Urothelium cell line (cell line): ENCODE data around the gene R3HDM2.

Experiments
- DNase-seq: peaks from one replicate; pipeline ENCODE4 v3.0.0; 2011; ENCODE audit warnings: low spot score, mixed read lengths
- FAIRE-seq: peaks from 2 replicates; lab custom pipeline; 2011; peaks lifted over from hg19 to GRCh38; lab: Jason Lieb, UNC

Gene R3HDM2

GRCh38 chr12:57467212-57467874 is 36.5 kb upstream of the R3HDM2 start:
- FAIRE-seq (no peak), DNase-seq (no peak)

DNA sequence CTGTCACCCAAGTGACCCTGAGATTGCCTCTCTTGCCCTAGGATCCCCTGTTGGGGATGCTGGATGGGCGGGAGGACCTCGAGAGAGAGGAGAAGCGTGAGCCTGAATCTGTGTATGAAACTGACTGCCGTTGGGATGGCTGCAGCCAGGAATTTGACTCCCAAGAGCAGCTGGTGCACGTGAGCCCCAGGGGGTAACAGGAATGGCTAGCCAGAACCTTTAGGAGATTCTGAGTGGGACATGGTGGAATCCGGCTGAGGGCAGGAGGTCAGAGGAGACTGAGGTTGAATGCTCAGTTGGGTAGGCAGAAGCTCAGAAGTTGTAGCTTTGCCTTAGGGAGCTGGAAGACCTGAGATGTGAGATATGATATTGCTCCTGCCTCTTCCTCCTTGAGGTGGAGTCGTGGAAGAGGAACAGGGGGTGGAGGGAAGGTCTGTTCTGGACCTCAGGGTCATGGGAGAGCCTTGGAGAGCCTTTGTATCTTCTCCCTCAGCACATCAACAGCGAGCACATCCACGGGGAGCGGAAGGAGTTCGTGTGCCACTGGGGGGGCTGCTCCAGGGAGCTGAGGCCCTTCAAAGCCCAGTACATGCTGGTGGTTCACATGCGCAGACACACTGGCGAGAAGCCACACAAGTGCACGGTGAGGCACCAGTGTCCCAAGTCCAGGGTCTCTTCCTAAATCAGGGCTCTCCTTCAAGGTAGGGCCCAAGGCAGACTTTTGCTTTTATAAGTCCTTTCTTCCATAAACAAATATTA is 35.1 kb upstream of the R3HDM2 start:
- DNase-seq (no peak), FAIRE-seq (no peak)

GRCh38 chr12:57465030-57465746 is 34.3 kb upstream of the R3HDM2 start:
- no peak for DNase-seq
- FAIRE-seq: no peak

- no peak for FAIRE-seq
- DNase-seq: no peak
Measured at GRCh38 chr12:57464569-57464968, 33.7 kb upstream of the R3HDM2 start.

DNA sequence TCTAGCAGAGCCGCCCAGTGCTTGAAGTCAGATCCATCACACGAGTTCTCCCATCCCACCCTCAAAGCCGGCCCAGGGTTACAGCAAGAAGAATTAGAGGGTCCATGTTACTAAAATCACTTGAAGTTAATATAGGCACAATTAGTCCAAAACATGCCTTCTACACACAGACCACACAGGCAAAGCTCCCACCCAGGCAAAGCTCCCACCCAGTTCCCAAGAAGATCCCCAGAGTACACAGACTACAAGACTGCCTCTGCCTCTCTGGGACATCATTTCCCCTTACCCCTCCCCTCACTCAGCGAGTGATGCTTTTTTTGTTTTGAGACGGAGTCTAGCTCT is 32.0 kb upstream of the R3HDM2 start:
- DNase-seq: no peak
- FAIRE-seq: no peak

DNA sequence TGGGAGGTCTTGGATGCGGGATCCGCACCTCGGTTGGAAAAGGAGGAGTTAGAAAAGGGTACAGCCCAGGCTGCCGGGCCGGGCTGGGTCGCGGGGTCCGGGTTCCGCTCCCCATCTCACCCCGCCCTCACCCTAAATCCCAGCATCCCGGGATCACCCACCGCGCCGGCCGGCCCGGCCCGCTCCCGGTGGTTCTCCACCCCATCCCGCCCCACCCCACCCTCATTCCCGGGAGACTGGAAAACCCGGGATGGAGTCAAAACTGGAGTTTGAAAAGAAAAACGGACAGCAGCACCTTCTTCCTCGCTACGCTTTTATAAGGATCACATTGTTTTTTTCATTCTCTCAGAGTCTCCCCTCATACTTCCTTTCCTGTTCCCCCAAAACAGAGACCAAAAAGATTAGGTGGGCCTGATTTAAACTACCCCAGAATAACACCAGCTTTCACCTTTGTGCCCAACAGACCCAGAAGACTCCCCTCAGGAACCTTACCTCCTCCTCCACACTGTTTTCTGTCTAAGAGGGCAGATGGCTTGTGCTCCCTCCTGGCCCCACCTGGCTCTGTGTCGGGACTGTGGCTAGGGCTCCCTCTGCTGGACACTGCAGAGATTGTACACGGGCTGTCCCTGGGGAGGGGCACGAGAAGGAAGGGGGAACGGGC is 31.5 kb upstream of the R3HDM2 start:
- peak; percentile 88 for FAIRE-seq

DNA sequence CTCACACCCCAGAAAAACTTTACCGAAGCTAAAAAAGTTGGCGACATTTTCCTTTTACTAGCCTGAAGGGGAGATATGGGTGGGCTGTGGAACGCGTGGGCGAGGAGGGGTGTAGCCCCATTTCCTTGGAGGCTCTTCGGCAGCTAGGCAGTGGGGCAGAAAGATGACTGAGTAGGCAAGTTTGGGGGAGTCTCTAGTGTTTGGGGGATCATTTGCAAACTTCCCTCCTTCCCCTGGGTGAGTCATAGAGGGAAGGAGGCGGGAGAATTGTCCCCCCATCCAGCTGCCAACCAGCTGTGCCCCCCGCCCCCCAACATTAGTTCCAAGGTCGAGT is 31.0 kb upstream of the R3HDM2 start:
- peak; percentile 32 for DNase-seq
- FAIRE-seq: no peak

More for the DNA sequence above, 31.5 kb upstream of the R3HDM2 start:
- peak; percentile 93 for DNase-seq

GRCh38 chr12:57461276-57461916 is 30.6 kb upstream of the R3HDM2 start:
- no peak for FAIRE-seq
- DNase-seq: peak; percentile 89

GRCh38 chr12:57460841-57461275 is 30.0 kb upstream of the R3HDM2 start:
- DNase-seq: no peak
- FAIRE-seq: no peak

- DNase-seq (no peak), FAIRE-seq (no peak)
Measured at GRCh38 chr12:57460468-57460784, 29.6 kb upstream of the R3HDM2 start.

DNA sequence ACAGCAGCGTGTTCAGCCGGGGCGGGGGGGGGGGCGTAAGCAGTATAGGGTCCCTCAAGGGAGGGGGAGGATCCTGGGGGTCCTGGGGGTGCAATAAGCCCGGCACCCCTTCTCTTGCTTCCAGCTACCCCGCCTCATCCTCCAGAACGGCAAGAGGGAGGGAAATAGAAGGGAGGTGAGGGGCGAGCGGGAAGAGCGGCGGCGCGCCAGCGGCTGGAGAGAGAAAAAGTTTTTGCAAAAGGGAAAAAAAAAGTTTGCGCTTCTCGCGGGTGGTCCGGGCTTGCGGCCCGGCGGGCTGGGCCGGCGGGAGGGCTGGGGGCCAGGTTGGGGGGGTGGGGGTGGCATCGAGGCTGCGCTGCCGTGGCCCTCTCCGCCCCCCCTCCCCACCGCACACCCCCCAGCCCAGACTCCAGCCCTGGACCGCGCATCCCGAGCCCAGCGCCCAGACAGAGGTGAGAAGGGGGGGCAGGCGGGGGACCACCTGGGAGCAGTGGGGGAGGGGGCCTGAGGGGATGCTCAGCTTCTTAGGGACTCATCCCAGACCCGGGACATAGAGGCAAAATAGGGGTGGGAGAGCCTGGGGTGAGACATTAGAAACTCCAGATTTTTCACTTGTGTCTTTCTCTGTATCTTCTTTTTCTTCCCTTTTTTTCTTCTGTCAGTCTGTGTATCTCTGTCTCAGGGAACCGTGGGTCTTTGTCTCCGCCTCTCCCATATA is 29.1 kb upstream of the R3HDM2 start, which contains the start of gene GLI1:
TSS of gene GLI1 (plus strand) at position 36 of the 718 bp plus-strand sequence. CDS start 3,907 bp downstream, outside the sequence.
- no peak for FAIRE-seq

DNA sequence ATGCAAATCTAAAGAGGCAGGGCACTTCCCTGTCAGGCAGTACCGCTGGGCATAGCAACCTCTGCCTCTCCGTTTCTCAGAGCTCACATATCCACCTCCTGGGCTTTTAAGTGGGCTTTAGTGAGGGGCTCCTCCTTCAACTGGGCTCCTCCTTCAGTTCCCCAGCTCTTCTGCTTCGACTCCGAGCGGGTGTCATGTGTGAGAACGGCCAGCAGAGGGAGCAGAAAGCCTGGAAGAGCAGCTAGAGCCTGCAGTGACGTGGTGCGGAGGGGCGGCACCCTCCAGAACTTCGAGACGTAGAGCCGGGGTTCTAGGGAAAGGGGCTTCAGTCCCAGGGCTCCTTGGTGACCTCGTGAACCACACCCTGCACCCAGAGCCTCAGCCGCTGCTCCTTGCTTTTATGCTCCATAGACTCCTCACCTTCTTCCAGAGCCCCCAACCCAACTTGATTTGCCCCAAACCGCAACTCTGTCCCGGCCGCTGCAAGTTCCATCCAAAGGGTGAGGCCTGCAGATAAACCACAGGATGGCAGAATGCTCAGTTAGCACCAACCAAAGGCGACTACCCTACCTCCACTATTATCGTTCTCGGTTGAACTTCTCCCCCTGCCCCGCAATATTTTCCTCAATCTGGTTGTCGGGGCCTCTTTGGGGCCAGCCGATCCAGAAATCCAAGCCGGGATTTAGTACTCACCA is 28.4 kb upstream of the R3HDM2 start:
- FAIRE-seq (no peak), DNase-seq (peak; percentile 89)

More for the DNA sequence above, 29.1 kb upstream of the R3HDM2 start, which contains the start of gene GLI1:
- peak; percentile 24 for DNase-seq

GRCh38 chr12:57458665-57459054 is 27.8 kb upstream of the R3HDM2 start:
- no peak for FAIRE-seq
- DNase-seq: no peak

- FAIRE-seq (no peak), DNase-seq (no peak)
Measured at GRCh38 chr12:57456737-57457490, 26.1 kb upstream of the R3HDM2 start.

GRCh38 chr12:57456145-57456700 is 25.4 kb upstream of the R3HDM2 start:
- DNase-seq (peak; percentile 57), FAIRE-seq (no peak)

GRCh38 chr12:57455374-57456144 is 24.7 kb upstream of the R3HDM2 start:
- no peak for FAIRE-seq
- DNase-seq: no peak

GRCh38 chr12:57454566-57455373 is 23.9 kb upstream of the R3HDM2 start, which contains the start of gene INHBE:
Gene INHBE, plus strand, starts transcription at chr12:57455307. Its CDS starts 230 bp downstream, at chr12:57455537.
- no peak for FAIRE-seq

More at GRCh38 chr12:57454566-57455373, 23.9 kb upstream of the R3HDM2 start, which contains the start of gene INHBE:
- DNase-seq: peak; percentile 38
